WERI-Rb-1 (cell line): ENCODE results near the gene PODN.

ENCODE experiments used
- DNase-seq: peaks from one replicate; pipeline ENCODE4 v3.0.0-alpha.2; 2020
- H3K27ac ChIP-seq: fragments of 250-450 bp; sonication (Bioruptor Pico); 2 replicates; pipeline ENCODE4 v1.5.1; 2020; ENCODE audit warnings: mild to moderate bottlenecking, moderate library complexity
- H3K27me3 ChIP-seq: fragments of 250-450 bp; sonication (Bioruptor Pico); 2 replicates; pipeline ENCODE4 v1.5.1; 2021; ENCODE audit warnings: mild to moderate bottlenecking, low read depth, moderate library complexity; ENCODE audit not compliant: insufficient read depth, severe bottlenecking
- H3K36me3 ChIP-seq: fragments of 250-450 bp; sonication (Bioruptor Pico); 2 replicates; pipeline ENCODE4 v1.5.1; 2020; ENCODE audit warnings: mild to moderate bottlenecking, moderate library complexity
- H3K4me3 ChIP-seq: 2 replicates; pipeline ENCODE4 v1.5.1; 2011; ENCODE audit warnings: low read depth, mild to moderate bottlenecking, control low read depth, low read length
- H3K9me3 ChIP-seq: fragments of 250-450 bp; sonication (Bioruptor Pico); 2 replicates; pipeline ENCODE4 v1.5.1; 2021; ENCODE audit warnings: mild to moderate bottlenecking, moderate library complexity; ENCODE audit not compliant: severe bottlenecking
- TF ChIP-seq, protein P1 (sequence below): IDR thresholded peaks from 2 replicates; pipeline ENCODE4 v1.5.1; 2011; ENCODE audit warnings: low read depth, mild to moderate bottlenecking, control low read depth, inconsistent platforms, low read length

The PODN gene

DNA sequence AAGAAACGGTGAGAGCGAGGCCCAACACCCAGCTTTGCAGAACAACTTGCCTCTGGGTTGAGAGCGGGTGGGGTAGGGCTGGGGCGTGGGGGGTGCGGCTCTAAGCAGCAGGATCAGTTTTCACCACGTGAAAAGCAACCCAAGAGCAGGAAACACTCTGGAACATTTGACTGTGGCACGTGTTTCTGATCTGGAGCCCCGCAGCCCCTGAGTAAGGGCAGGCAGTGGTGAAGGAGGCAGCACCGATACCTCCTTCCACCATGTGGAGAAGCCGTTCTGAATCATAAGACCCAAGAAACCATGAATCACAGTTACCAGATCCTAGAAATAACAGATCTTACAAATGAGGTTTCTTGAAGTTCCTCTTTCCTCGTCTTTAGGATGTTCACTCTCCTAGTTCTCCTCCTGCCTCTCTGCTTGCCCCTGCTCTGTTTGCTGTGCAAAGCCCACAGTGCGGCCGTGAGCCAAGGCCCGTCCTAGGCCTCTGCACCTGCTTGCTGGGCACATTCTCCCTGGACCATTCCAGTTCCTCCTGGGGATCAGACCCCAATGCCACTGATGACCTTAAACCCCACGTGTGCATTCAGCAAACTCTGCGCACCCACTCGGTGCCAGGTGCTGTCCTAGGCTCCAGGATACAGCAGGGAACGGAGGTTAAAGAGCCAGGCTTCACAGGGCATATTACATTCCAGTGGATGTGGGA, 48.5 kb downstream of the PODN start:
- DNase-seq = no peak
- Histone ChIP-seq H3K36me3 (peaks cover 78% of the 10 kb centered on the region), H3K9me3 (no peaks in the 10 kb centered on the region), H3K27me3 (no peaks in the 10 kb centered on the region), H3K4me3 (no peak overlapping the region), H3K27ac (peak overlapping the region; percentile 87)
- TF ChIP-seq, protein P1, sequence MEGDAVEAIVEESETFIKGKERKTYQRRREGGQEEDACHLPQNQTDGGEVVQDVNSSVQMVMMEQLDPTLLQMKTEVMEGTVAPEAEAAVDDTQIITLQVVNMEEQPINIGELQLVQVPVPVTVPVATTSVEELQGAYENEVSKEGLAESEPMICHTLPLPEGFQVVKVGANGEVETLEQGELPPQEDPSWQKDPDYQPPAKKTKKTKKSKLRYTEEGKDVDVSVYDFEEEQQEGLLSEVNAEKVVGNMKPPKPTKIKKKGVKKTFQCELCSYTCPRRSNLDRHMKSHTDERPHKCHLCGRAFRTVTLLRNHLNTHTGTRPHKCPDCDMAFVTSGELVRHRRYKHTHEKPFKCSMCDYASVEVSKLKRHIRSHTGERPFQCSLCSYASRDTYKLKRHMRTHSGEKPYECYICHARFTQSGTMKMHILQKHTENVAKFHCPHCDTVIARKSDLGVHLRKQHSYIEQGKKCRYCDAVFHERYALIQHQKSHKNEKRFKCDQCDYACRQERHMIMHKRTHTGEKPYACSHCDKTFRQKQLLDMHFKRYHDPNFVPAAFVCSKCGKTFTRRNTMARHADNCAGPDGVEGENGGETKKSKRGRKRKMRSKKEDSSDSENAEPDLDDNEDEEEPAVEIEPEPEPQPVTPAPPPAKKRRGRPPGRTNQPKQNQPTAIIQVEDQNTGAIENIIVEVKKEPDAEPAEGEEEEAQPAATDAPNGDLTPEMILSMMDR = no peak

DNA sequence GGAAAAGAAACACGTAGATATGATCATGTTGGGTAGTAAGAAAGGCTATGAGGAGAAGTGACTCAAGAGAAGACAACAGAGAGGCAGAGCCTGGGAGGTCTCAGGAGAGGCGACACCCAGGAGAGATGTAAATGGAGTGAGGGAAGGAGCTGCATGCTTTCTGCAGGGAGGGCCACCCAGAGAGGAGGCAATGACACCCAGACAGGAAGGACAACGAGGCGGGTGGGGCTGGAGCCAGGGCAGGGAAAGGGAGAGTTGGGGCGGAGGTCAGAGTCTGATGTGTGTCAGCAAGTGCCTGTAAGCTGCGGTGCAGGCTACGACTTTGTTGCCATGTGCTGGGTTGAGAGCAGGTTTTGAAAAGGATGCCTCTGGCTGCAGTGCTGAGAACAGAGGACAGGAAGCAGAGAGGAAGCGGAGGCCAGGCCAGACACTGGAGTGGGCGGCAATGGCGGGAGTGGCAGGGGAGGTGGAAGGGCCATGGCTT, 49.1 kb downstream of the PODN start:
- Histone ChIP-seq H3K27ac (peak overlapping the region; percentile 87), H3K36me3 (peaks cover 72% of the 10 kb centered on the region), H3K9me3 (no peaks in the 10 kb centered on the region), H3K27me3 (no peaks in the 10 kb centered on the region), H3K4me3 (no peak overlapping the region)
- no peak for DNase-seq
- TF ChIP-seq, protein P1 = no peak

DNA sequence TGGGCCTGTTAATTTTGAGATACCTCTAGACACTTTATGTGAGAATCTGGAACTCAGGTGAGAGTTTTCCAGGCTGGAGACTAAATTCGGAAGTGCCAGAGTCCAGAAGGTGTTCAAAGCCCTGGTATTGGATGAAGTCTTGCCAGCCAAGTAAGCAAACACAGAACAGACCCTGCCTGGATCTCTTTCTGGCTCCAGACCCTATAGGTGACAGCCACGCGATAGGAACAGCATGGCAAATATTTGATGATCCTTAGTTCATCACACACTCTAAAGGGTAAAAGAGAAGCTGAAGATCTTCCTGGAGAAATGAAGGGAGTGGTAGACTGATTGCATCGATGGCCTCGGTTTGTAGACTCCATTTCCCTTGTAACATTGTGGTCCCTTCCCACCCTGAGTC, 49.7 kb downstream of the PODN start:
- TF ChIP-seq, protein P1 = no peak
- H3K36me3 ChIP-seq = peaks cover 69% of the 10 kb centered on the region
- H3K4me3 ChIP-seq = no peak overlapping the region
- no peaks in the 10 kb centered on the region for H3K9me3 ChIP-seq
- DNase-seq = no peak
- H3K27ac ChIP-seq = peak overlapping the region; percentile 87
- no peaks in the 10 kb centered on the region for H3K27me3 ChIP-seq

DNA sequence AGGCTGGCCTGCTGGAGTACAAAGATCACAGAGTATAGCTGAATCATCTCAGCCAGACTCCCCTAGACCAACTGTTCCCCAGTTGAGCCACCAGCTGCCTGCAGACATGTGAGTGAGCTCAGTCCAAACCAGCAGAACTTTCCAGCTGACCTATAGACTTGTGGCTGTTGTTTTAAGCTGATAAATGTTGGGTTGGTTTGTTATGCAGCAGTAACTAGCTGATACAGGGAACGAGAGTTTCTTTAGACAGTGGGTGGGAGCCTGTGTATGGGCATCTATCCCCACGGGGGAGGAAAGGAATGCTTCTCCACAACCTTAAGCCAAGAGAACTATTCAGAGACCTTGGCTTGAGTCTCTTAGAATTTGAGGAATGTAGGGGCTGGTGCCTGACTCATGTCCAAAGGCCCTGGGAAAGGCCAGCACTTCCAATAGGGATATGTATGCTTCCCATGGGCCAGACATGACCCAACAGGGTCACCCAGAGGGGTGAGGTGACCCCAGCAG, 50.3 kb downstream of the PODN start:
- Histone ChIP-seq H3K27me3 (no peaks in the 10 kb centered on the region), H3K9me3 (no peaks in the 10 kb centered on the region), H3K36me3 (peaks cover 71% of the 10 kb centered on the region), H3K27ac (peak overlapping the region; percentile 22), H3K4me3 (no peak overlapping the region)
- no peak for DNase-seq
- TF ChIP-seq, protein P1 = no peak

DNA sequence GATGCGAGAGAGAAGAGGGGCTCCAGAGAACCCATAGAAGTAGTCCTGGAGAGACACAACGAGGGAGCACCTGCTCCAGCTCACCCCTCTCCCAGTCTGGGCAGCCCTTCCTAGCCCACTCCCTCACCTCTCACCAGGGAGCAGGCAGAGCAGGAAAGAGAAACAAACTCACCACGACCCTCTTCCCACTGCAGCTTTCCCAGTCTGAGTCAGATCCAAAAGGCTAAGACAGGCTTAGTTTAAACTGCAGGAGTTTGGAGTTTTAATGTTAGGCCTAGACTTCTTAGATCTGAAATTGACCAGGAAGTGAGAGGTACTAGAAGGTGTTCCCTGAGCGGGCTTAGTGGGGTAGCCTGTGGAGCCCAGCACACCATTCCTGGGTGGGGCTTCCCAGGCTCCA, 50.8 kb downstream of the PODN start:
- TF ChIP-seq, protein P1 = no peak
- H3K27me3 ChIP-seq = no peaks in the 10 kb centered on the region
- H3K4me3 ChIP-seq = no peak overlapping the region
- H3K9me3 ChIP-seq = no peaks in the 10 kb centered on the region
- H3K36me3 ChIP-seq = peaks cover 77% of the 10 kb centered on the region
- no peak for DNase-seq
- peak overlapping the region; percentile 97 for H3K27ac ChIP-seq

DNA sequence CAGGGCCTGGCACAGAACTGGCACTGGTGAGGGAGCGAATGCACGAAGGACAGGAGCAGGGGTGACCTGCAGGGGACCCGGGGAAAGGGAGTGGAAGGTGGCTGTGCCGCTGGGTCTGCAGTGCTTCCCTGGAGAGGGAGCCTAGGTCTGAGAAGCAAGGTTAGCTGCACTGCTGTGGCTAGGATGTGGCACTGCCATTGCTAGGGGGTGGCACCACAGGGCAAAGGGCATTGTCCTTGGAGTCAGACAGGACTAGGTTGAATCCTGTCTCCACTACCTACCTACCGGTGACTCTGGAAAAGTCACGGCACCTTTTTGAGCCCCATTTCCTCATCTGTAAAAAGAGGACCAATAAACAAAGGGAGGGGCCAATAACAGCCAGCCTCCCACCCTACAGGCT, 52.1 kb downstream of the PODN start:
- Histone ChIP-seq H3K36me3 (peaks cover 72% of the 10 kb centered on the region), H3K27ac (peak overlapping the region; percentile 97), H3K27me3 (no peaks in the 10 kb centered on the region), H3K4me3 (no peak overlapping the region), H3K9me3 (no peaks in the 10 kb centered on the region)
- DNase-seq = no peak
- TF ChIP-seq, protein P1 = no peak
